ENCODE results near the gene SBF1.

- TF ChIP-seq CTCF (IDR thresholded peaks at IDR 0.05; ENCODE audit: low read depth, low read length), result no peak
- TF ChIP-seq EZH2phosphoT487 (IDR thresholded peaks at IDR 0.05; ENCODE audit: low read depth), result no peak
These were observed 42.8 kb upstream of the SBF1 start for GRCh38 chr22:50517495-50518260.
